IMR-90 (cell line): Measurements from ENCODE around the gene RAB25. TPM values are rescaled to one million over a fixed set of nuclear protein-coding genes. Genes with fewer than 3 reads are reported as not detected.
"Not testable (repeated sequence)": the region's sequence is repeated elsewhere in the genome, so short reads cannot be mapped to it uniquely, and the experiment has no call there.

Experiments used
- ATAC-seq: fragments of 200-7000 bp; cut with Tn5 transposase; 2 replicates; pipeline ENCODE4 v1.9.1; 2020; ENCODE audit warnings: low read depth, mild to moderate bottlenecking, moderate library complexity
- BruUV-seq: library from RNA; stranded (reverse); fragments of 400-500 nt; replicated peaks from 2 replicates; lab custom pipeline; 2021; lab: Mats Ljungman, UMichigan
- CTCF ChIA-PET: fragments of 300-600 bp; formaldehyde crosslinking; extraction: SDS; loops from one replicate; lab custom pipeline; 2021; ENCODE audit warnings: antibody characterized with exemption; lab: Yijun Ruan, JAX
- POLR2A ChIA-PET: fragments of 300-600 bp; sonication (Branson Sonifier 250); formaldehyde crosslinking; loops from one replicate; lab custom pipeline; 2022; ENCODE audit warnings: antibody characterized with exemption; ENCODE audit not compliant: unreplicated experiment; lab: Charles Lee
- DNase-seq: peaks from one replicate; pipeline ENCODE4 v3.0.0; 2013
- H2AFZ ChIP-seq: replicated peaks from 2 replicates; pipeline ENCODE3; 2013; ENCODE audit warnings: low read length, mild to moderate bottlenecking; ENCODE audit not compliant: poor library complexity
- H2AK5ac ChIP-seq: 2 replicates; pipeline ENCODE4 v1.6.1; 2013; ENCODE audit warnings: low read depth, low read length, inconsistent platforms
- H2AK9ac ChIP-seq: replicated peaks from 2 replicates; pipeline ENCODE3; 2013; ENCODE audit warnings: mild to moderate bottlenecking, low read depth, low read length, moderate library complexity; ENCODE audit not compliant: poor library complexity
- H2BK120ac ChIP-seq: 2 replicates; pipeline ENCODE4 v1.6.1; 2013; ENCODE audit warnings: low read depth, low read length, inconsistent platforms
- H2BK15ac ChIP-seq: 3 replicates; pipeline ENCODE4 v1.6.1; 2013; ENCODE audit warnings: low read depth, low read length, inconsistent platforms
- H2BK20ac ChIP-seq: 2 replicates; pipeline ENCODE4 v1.6.1; 2013; ENCODE audit warnings: low read depth, mild to moderate bottlenecking, inconsistent platforms, low read length, moderate library complexity
- H2BK5ac ChIP-seq: 2 replicates; pipeline ENCODE4 v1.6.1; 2013; ENCODE audit warnings: mild to moderate bottlenecking, low read depth, low read length, inconsistent platforms; ENCODE audit not compliant: poor library complexity, severe bottlenecking
- H3K14ac ChIP-seq: replicated peaks from 2 replicates; pipeline ENCODE4 v1.6.1; 2013; ENCODE audit warnings: low read depth, low read length, inconsistent platforms
- H3K18ac ChIP-seq: 2 replicates; pipeline ENCODE4 v1.6.1; 2013; ENCODE audit warnings: low read depth, low read length, control low read depth
- H3K23ac ChIP-seq: 2 replicates; pipeline ENCODE4 v1.6.1; 2013; ENCODE audit warnings: low read depth, low read length, inconsistent platforms
- H3K27ac ChIP-seq: 2 replicates; pipeline ENCODE4 v1.5.1; 2013; ENCODE audit warnings: mild to moderate bottlenecking, control low read depth, low read length; ENCODE audit not compliant: insufficient read depth
- H3K27me3 ChIP-seq: 2 replicates; pipeline ENCODE4 v1.6.1; 2013; ENCODE audit warnings: low read length; ENCODE audit not compliant: control insufficient read depth, insufficient read depth
- H3K36me3 ChIP-seq: 2 replicates; pipeline ENCODE4 v1.6.1; 2013; ENCODE audit warnings: low read length, mixed read lengths; ENCODE audit not compliant: control insufficient read depth, insufficient read depth
- H3K4ac ChIP-seq: 2 replicates; pipeline ENCODE4 v1.6.1; 2013; ENCODE audit warnings: low read depth, low read length, inconsistent platforms
- H3K4me1 ChIP-seq: 2 replicates; pipeline ENCODE4 v1.6.1; 2013; ENCODE audit warnings: low read length, mixed read lengths; ENCODE audit not compliant: control insufficient read depth, insufficient read depth
- H3K4me2 ChIP-seq: 2 replicates; pipeline ENCODE4 v1.6.1; 2013; ENCODE audit warnings: low read depth, mild to moderate bottlenecking, control low read depth, low read length, moderate library complexity
- H3K4me3 ChIP-seq: 2 replicates; pipeline ENCODE4 v1.5.1; 2013; ENCODE audit warnings: low read depth, mild to moderate bottlenecking, control low read depth, low read length, moderate library complexity; ENCODE audit not compliant: insufficient read depth
- H3K56ac ChIP-seq: 2 replicates; pipeline ENCODE4 v1.6.1; 2013; ENCODE audit warnings: low read length, inconsistent platforms; ENCODE audit not compliant: insufficient read depth; ENCODE audit errors: extremely low read depth
- H3K79me1 ChIP-seq, 2 experiments: 2 replicates each; pipeline ENCODE4 v1.6.1; 2013; ENCODE audit warnings: low read length in 2 of 2, inconsistent platforms in 1 of 2, low read depth in 1 of 2
- H3K9ac ChIP-seq: 2 replicates; pipeline ENCODE4 v1.6.1; 2013; ENCODE audit warnings: low read depth, low read length, control low read depth
- H3K9me1 ChIP-seq: 2 replicates; pipeline ENCODE4 v1.6.1; 2013; ENCODE audit warnings: low read length, inconsistent platforms; ENCODE audit not compliant: insufficient read depth
- H3K9me3 ChIP-seq: 2 replicates; pipeline ENCODE4 v1.6.1; 2013; ENCODE audit warnings: low read length; ENCODE audit not compliant: control insufficient read depth, insufficient read depth
- H4K20me1 ChIP-seq: 2 replicates; pipeline ENCODE4 v1.6.1; 2013; ENCODE audit warnings: low read length, inconsistent platforms; ENCODE audit not compliant: insufficient read depth
- H4K5ac ChIP-seq: 2 replicates; pipeline ENCODE4 v1.6.1; 2013; ENCODE audit warnings: mild to moderate bottlenecking, low read depth, low read length, control low read depth
- H4K8ac ChIP-seq, 2 experiments: 2 replicates each; pipeline ENCODE4 v1.6.1; 2013; ENCODE audit warnings: low read depth in 2 of 2, low read length in 2 of 2, control low read depth in 1 of 2, inconsistent platforms in 1 of 2
- H4K91ac ChIP-seq: 2 replicates; pipeline ENCODE4 v1.6.1; 2013; ENCODE audit warnings: low read depth, low read length, inconsistent platforms; ENCODE audit not compliant: insufficient read depth
- WGBS, 2 experiments: methylation state at CpG; one replicate each; pipeline versions ENCODE4 v1.1.5 to v1.1.7; 2013; ENCODE audit warnings: missing lambda C conversion rate in 2 of 2; ENCODE audit not compliant: insufficient read length in 1 of 2; ENCODE audit errors: extremely low coverage in 2 of 2; 5-methylcytosine and 5-hydroxymethylcytosine counted together
- dilution Hi-C: fragments of 300-500 bp; cut with HindIII; formaldehyde crosslinking; loops from one replicate; pipeline ENCODE4 v1.14.3; 2018; ENCODE audit warnings: low sequenced_read_pairs; ENCODE audit not compliant: unreplicated experiment
- in situ Hi-C: fragments of 300-500 bp; cut with MboI; formaldehyde crosslinking; loops from 3 replicates; pipeline ENCODE4 v1.14.3; 2019; ENCODE audit warnings: low sequenced_read_pairs, inconsistent platforms, mixed read lengths
- intact Hi-C: fragments of 100-400 bp; cut with micrococcal nuclease; formaldehyde crosslinking; loops from 2 replicates; pipeline ENCODE4 v1.10.0; 2022
- polyA plus RNA-seq, 3 experiments: library from polyadenylated mRNA; depleted of rRNA; stranded (reverse); fragments of >200 nt; gene quantifications; 2 replicates each; pipeline ENCODE4 v1.2.3, GENCODE V29; 2012; ENCODE audit warnings: low replicate concordance in 1 of 3
- total RNA-seq: library from RNA; depleted of rRNA; stranded (reverse); fragments of >200 nt; gene quantifications from 2 replicates; pipeline ENCODE4 v1.2.3, GENCODE V29; 2012

Gene RAB25
- total and polyA plus RNA-seq, 2 of the 4 experiments (the other 2 are of a cell fraction), result not detected

- H4K8ac ChIP-seq, H2BK120ac ChIP-seq, H2BK5ac ChIP-seq, H2BK15ac ChIP-seq, BruUV-seq, H3K4ac ChIP-seq, intact Hi-C loops, H2AK9ac ChIP-seq, DNase-seq, H3K18ac ChIP-seq, H4K20me1 ChIP-seq, H3K4me3 ChIP-seq, in situ Hi-C loops, H3K9me1 ChIP-seq, H3K27ac ChIP-seq, CTCF ChIA-PET, dilution Hi-C loops, H3K56ac ChIP-seq, H3K27me3 ChIP-seq, H4K5ac ChIP-seq, H3K79me1 ChIP-seq, ATAC-seq, H3K4me2 ChIP-seq, H3K4me1 ChIP-seq, H2AK5ac ChIP-seq, H3K9ac ChIP-seq, H3K9me3 ChIP-seq, H2BK20ac ChIP-seq, H3K14ac ChIP-seq, H4K91ac ChIP-seq, H2AFZ ChIP-seq, H3K23ac ChIP-seq: not testable (repeated sequence)
- POLR2A ChIA-PET, result interaction anchor here (0.6 kb wide), 1 partner anchor 14 kb away, joined by 6 read pairs; the partner anchor contains the start of gene SSR2
- no CpG with 5 or more reads among the region's 4 CpGs for WGBS, 2 experiments
- H3K36me3 ChIP-seq, result peaks cover 18% of the 10 kb centered on the region
These were observed 26.0 kb upstream of the RAB25 start for GRCh38 chr1:156034991-156035390.
